HS-27A (cell line): ENCODE results near the gene SCN4A.
"Not testable (repeated sequence)": the region's sequence is repeated elsewhere in the genome, so short reads cannot be mapped to it uniquely, and the experiment has no call there.

Experiments used
- DNase-seq: peaks from one replicate; pipeline ENCODE4 v3.0.0-alpha.2; 2012; ENCODE audit warnings: low read depth, missing footprints

SCN4A gene

GRCh38 chr17:63916566-63917185 lies 56.0 kb downstream of the SCN4A start:
- no peak for DNase-seq

GRCh38 chr17:63915753-63916152 lies 57.0 kb downstream of the SCN4A start:
- DNase-seq, result not testable (repeated sequence)

GRCh38 chr17:63914471-63914870 lies 58.2 kb downstream of the SCN4A start:
- no peak for DNase-seq

- DNase-seq, result no peak
These were observed 61.0 kb downstream of the SCN4A start for GRCh38 chr17:63911657-63912100.

GRCh38 chr17:63911041-63911635 lies 61.6 kb downstream of the SCN4A start, which contains the start of gene CSHL1:
CSHL1 (minus strand) TSS chr17:63911258; CDS start chr17:63911196, 62 bp downstream.
- DNase-seq, result no peak

- DNase-seq, result no peak
These were observed 62.6 kb downstream of the SCN4A start for GRCh38 chr17:63910096-63910495.

- DNase-seq, result not testable (repeated sequence)
These were observed 63.1 kb downstream of the SCN4A start for GRCh38 chr17:63909586-63909985.

- DNase-seq, result not testable (repeated sequence)
These were observed 65.4 kb downstream of the SCN4A start for GRCh38 chr17:63907161-63907778.

- DNase-seq, result not testable (repeated sequence)
These were observed 67.9 kb downstream of the SCN4A start for GRCh38 chr17:63904796-63905195.

GRCh38 chr17:63903787-63904201 lies 68.9 kb downstream of the SCN4A start:
- not testable (repeated sequence) for DNase-seq

GRCh38 chr17:63901971-63902370 lies 70.7 kb downstream of the SCN4A start:
- not testable (repeated sequence) for DNase-seq

- not testable (repeated sequence) for DNase-seq
These were observed 73.6 kb downstream of the SCN4A start for GRCh38 chr17:63898899-63899798.

- not testable (repeated sequence) for DNase-seq
These were observed 76.0 kb downstream of the SCN4A start, which contains the start of gene CSH1 for GRCh38 chr17:63896524-63897354. CSH1 (minus strand) TSS chr17:63896574; CDS start chr17:63896511, 63 bp downstream.

GRCh38 chr17:63894821-63895220 lies 77.9 kb downstream of the SCN4A start:
- not testable (repeated sequence) for DNase-seq

- not testable (repeated sequence) for DNase-seq
These were observed 78.7 kb downstream of the SCN4A start for GRCh38 chr17:63894021-63894420.

- not testable (repeated sequence) for DNase-seq
These were observed 80.2 kb downstream of the SCN4A start for GRCh38 chr17:63892316-63893037.

- not testable (repeated sequence) for DNase-seq
These were observed 83.5 kb downstream of the SCN4A start for GRCh38 chr17:63889026-63889848.
